Stimulated activated CD8-positive, alpha-beta memory T cell treated with anti-CD3 and anti-CD28 coated beads, Interleukin-2, amount 100 ng/mL, for 48 hours (primary cell): ENCODE data around the gene VPS16.

ENCODE experiments used
- DNase-seq, 2 donors: peaks; one replicate each; pipeline ENCODE4 v3.0.0-alpha.2; 2020; ENCODE audit warnings: low read depth in 2 of 2

VPS16 gene

DNA sequence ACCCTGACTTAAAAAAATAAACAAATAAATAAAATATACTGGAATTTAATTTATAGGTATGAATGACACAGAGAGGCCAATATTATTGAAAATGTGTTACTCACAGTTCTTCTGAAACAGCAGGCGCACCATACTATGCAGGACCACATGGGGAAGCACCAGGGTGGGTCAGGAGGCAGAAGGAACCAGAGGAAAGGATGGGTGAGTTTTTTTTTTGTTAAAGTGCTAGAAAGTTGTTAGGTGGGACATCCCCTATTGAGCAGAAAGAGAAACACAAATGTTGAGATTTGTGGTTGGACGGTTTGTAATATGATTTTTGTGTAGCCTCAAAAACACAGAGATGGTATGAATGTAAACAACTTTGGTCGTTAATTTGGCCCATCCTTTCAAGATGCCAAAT, 58.7 kb downstream of the VPS16 start:
- DNase-seq = no peak

GRCh38 chr20:2900845-2901592, 60.5 kb downstream of the VPS16 start:
- DNase-seq = no peak

- DNase-seq = no peak
Measured at GRCh38 chr20:2902291-2902690, 61.7 kb downstream of the VPS16 start.

DNA sequence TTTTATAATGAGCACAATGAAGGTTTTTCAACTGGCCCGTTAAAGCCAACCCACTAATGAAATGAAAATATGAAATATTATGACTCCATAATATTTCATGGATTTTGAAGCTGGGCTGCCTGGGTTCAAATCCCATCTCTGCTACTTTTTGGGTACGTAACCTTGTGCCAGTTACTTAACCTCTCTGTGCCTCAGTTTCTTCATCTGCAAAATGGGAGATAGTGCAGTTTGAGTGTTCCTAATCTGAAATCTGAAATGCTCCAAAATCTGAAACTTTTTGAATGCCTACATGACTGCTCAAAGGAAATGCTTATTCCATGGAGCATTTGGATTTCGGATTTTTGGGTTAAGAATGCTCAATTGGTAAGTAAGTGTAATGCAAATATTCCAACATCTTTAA, 62.3 kb downstream of the VPS16 start:
- DNase-seq = no peak

DNA sequence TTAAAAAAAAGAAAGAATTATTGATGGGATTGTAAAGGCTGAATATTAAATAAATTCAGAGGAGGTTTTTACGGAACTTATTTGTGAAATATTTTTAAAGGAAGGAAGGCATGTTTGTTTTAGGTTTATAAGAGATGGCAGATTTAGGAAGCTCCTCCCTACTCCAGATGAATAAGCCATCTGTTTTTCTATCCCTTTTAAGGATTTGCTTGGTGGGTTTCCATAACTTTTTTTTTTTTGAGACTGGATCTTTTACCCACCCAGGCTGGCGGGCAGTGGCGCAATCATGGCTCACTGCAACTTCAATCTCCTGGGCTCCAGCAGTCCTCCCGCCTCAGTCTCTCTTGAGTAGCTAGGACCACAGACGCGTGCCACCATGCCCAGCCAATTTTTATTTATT, 63.1 kb downstream of the VPS16 start:
- DNase-seq = no peak

DNA sequence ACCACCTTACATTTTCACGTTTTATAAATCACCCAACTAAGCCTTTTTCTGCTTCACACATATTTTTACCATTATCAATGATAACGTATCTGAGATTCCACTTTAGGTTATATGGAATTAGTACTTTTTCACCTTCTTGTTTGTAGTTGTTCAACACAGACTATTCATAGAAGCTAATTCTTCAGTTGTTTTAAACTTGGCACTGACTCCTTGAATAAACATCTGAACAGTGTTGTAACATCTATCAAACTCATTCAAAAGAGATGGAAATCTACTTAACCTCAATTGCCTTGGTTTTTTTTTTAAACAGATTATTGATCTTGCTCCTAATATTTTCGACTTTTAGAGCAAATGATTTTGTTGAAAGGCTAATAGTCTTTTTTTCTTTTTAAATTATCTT, 67.0 kb downstream of the VPS16 start:
- no peak for DNase-seq

- no peak for DNase-seq
Measured at GRCh38 chr20:2909953-2910352, 69.4 kb downstream of the VPS16 start.

GRCh38 chr20:2911200-2911599, 70.7 kb downstream of the VPS16 start:
- no peak for DNase-seq

DNA sequence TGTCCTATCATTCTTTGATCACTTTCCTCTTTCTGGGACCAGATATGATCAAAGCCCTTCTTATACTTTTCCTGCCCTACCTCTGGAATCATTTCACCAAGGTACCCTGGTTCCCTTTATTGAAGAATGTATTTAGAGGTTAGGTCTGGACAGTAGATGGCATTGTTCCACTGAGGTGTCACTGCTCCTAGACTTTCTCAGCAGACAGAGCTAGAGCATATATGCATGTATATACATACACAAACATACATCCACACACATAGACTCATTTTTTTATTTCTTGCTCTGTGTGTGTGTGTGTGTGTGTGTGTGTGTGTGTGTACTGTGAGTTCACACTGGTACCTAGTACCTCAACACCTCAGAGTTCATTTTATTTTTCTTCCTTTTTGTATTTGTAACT, 73.6 kb downstream of the VPS16 start:
- no peak for DNase-seq
